Muscle of arm (tissue), 14 donors: ENCODE results near the gene SLC35A4. TPM values are rescaled to one million over a fixed set of nuclear protein-coding genes. Genes with fewer than 3 reads are reported as not detected.

Experiments
- DNase-seq: peaks from one replicate; pipeline ENCODE4 v3.0.0-alpha.2; 2013
- long read RNA-seq, 11 donors: transcript quantifications; one replicate each; lab custom pipeline, GENCODE V29; 2026
- polyA plus RNA-seq, 12 donors: library from polyadenylated mRNA; unstranded; fragments of 120-200 nt; gene quantifications; one replicate each; pipeline ENCODE4 v1.2.1, GENCODE V29; 2013; ENCODE audit not compliant: insufficient read length in 12 of 12

SLC35A4 gene, protein sequence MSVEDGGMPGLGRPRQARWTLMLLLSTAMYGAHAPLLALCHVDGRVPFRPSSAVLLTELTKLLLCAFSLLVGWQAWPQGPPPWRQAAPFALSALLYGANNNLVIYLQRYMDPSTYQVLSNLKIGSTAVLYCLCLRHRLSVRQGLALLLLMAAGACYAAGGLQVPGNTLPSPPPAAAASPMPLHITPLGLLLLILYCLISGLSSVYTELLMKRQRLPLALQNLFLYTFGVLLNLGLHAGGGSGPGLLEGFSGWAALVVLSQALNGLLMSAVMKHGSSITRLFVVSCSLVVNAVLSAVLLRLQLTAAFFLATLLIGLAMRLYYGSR
- 10 to 100 TPM in 11 of 12 donors, not detected in 1; 35.4 to 65.9 (median 56.3) TPM for polyA plus RNA-seq
- long read RNA-seq, donor 1, transcript SLC35A4-201 (3 exons, 3,041 nt) = major isoform, 22 of 26 reads
- long read RNA-seq, donor 1, partial matches to known transcripts = 0 of 26 reads
- long read RNA-seq, donor 1, other reads (novel, unspliced or antisense) = 0 of 26 reads
- long read RNA-seq, donor 2, transcript SLC35A4-201 (3 exons, 3,041 nt) = major isoform, 21 of 24 reads
- long read RNA-seq, donor 2, partial matches to known transcripts = 0 of 24 reads
- long read RNA-seq, donor 2, other reads (novel, unspliced or antisense) = 0 of 24 reads
- long read RNA-seq, donor 3, transcript SLC35A4-201 (3 exons, 3,041 nt) = major isoform, 9 of 31 reads
- long read RNA-seq, donor 3, partial matches to known transcripts = 19 of 31 reads
- long read RNA-seq, donor 3, other reads (novel, unspliced or antisense) = 0 of 31 reads
- long read RNA-seq, donor 4, transcript SLC35A4-201 (3 exons, 3,041 nt) = major isoform, 6 of 28 reads
- long read RNA-seq, donor 4, partial matches to known transcripts = 20 of 28 reads
- long read RNA-seq, donor 4, other reads (novel, unspliced or antisense) = 0 of 28 reads
- long read RNA-seq, donor 5, transcript SLC35A4-201 (3 exons, 3,041 nt) = major isoform, 26 of 34 reads
- long read RNA-seq, donor 5, partial matches to known transcripts = 7 of 34 reads
- long read RNA-seq, donor 5, other reads (novel, unspliced or antisense) = 0 of 34 reads
- long read RNA-seq, donor 6, transcript SLC35A4-201 (3 exons, 3,041 nt) = major isoform, 9 of 11 reads
- long read RNA-seq, donor 6, partial matches to known transcripts = 0 of 11 reads
- long read RNA-seq, donor 6, other reads (novel, unspliced or antisense) = 0 of 11 reads
- long read RNA-seq, donor 7, transcript SLC35A4-201 (3 exons, 3,041 nt) = major isoform, 9 of 11 reads
- long read RNA-seq, donor 7, partial matches to known transcripts = 0 of 11 reads
- long read RNA-seq, donor 7, other reads (novel, unspliced or antisense) = 0 of 11 reads
- long read RNA-seq, donor 8, transcript SLC35A4-201 (3 exons, 3,041 nt) = major isoform, 20 of 22 reads
- long read RNA-seq, donor 8, partial matches to known transcripts = 0 of 22 reads
- long read RNA-seq, donor 8, other reads (novel, unspliced or antisense) = 0 of 22 reads
- long read RNA-seq, donor 9, transcript SLC35A4-201 (3 exons, 3,041 nt) = major isoform, 20 of 21 reads
- long read RNA-seq, donor 9, partial matches to known transcripts = 0 of 21 reads
- long read RNA-seq, donor 9, other reads (novel, unspliced or antisense) = 0 of 21 reads
- long read RNA-seq, donor 10, transcript SLC35A4-201 (3 exons, 3,041 nt) = major isoform, 20 of 21 reads
- long read RNA-seq, donor 10, partial matches to known transcripts = 0 of 21 reads
- long read RNA-seq, donor 10, other reads (novel, unspliced or antisense) = 0 of 21 reads
- long read RNA-seq, donor 11, transcript SLC35A4-201 (3 exons, 3,041 nt) = major isoform, 32 of 33 reads
- long read RNA-seq, donor 11, partial matches to known transcripts = 0 of 33 reads
- long read RNA-seq, donor 11, other reads (novel, unspliced or antisense) = 0 of 33 reads

DNA sequence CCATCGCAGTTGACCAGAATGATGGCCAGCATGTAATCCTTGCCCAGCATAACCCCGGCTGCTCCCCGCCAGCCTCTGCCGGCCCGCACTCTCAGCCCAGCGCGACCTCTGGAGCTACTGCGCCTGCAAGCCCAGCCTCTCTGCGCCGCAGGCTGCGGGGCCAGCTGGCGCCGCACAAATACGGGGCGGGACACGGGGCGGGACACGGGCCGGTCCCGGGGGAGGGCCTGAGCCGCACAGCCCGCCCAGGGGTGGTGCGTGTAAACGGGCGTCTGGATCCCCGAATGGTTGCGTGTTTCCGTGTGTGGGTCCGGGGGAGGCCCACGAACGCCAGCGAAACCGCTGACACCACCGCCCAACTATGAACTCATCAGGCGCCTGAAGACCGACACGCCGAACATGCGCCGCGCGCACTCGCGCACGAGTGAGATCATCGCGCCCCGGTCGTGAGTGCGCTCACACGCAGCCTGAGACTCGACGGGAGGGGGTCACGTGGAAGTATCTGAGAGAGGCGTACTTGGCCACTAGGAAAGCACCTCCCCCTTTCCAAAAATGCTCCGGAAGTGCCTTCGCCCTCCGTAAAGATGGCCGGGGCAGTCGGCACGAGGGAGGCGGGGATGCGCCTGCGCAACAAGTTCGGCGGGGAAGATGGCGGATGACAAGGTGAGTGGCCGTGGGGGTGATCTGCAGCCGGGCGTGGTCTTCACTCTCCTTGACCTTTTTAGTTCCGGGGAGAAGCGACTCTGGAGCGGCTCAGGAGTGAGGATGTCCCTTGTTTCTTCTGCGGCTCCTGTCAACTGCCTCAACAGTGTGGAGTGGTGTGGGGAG lies at the start of gene SLC35A4, which contains the start of gene APBB3:
Gene SLC35A4 (plus strand): TSS at position 633 of the 828 bp plus-strand sequence. CDS start 2,342 bp downstream, outside the sequence.
Gene APBB3 (minus strand): TSS at position 403 of the 828 bp plus-strand sequence. CDS start 353 bp downstream, at position 50.
- peak; percentile 98 for DNase-seq

DNA sequence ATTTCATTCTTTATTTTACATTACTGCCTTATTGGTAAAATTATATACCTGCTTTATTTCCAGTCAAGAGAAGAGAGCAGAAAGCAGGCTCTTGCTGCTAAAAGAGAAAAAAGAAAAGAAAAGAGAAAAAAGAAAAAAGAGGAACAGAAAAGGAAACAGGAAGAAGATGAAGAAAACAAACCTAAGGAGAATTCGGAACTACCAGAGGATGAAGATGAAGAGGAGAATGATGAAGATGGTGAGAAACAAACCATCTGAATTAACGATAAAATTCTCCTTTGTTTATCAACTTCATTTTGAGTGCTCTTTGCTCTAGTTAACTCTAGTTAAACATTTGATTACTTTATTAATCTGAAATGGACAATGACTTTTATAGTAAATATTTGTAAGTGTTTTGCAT lies 40.6 kb upstream of the SLC35A4 start:
- DNase-seq = no peak

DNA sequence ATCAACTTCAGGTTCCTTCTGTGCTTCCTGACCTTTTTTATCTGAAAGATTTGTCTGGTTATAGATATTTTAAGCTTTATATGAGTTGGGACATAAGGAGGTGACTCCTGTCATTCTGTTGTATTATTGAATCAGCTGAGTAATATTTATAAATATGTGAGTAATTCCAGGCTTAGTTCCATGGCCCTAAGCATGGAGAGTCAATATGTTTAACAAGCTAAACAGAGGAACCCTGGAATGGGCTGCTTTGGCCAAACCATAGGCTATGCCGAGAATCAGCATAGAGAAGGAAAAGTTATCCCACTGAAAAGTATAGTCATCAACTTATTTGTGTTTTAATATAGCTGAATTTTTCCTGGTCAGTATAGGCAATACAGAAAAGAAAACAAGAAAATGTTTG lies 24.4 kb upstream of the SLC35A4 start:
- no peak for DNase-seq

DNA sequence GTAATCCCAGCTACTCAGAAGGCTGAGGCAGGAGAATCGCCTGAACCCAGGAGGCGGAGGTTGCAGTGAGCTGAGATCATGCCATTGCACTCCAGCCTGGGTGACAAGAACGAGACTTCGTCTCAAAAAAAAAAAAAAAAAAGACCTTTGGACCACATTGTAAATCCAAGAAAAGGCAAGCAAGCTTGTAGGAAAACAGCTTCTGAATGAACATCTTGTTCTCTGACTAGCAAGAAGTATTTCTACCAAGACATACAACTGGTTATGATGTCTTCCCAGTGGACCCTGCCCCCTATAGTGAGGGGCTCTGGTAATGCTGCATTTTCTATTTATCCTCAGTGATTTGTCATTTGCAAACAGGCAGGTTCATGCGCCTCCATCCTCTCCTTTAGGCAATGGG lies 21.7 kb upstream of the SLC35A4 start:
- no peak for DNase-seq

DNA sequence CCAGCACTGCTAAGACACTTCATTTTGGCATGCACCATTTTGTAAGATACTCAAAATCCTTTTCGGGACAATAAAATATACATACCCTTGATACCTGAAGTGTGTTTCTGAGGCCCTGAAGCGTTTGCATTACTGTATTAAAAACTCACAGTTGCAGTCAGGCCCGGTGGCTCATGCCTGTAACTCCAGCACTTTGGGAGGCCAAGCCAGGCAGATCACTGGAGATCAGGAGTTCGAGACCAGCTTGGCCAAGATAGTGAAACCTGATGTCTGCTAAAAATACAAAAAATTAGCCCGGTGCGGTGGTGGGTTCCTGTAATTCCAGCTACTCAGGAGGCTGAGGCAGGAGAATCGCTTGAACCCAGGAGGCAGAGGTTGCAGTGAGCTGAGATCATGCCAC lies 19.6 kb upstream of the SLC35A4 start:
- DNase-seq = no peak

DNA sequence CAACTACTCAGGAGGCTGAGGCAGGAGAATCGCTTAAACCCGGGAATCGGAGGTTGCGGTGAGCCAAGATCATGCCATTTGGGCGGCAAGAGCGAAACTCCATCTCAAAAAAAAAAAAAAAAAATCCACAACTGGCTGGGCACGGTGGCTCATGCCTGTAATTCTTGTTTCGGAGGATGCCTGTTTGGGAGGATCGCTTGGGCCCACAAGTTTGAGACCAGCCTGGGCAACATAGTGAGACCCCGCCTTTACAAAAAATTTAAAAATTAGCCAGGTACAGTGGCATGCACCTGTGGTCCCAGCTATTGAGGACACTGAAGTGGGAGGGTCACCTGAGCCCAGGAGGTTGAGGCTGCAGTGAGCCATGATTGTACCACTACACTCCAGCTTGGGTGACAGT lies 19.0 kb upstream of the SLC35A4 start:
- DNase-seq = no peak

DNA sequence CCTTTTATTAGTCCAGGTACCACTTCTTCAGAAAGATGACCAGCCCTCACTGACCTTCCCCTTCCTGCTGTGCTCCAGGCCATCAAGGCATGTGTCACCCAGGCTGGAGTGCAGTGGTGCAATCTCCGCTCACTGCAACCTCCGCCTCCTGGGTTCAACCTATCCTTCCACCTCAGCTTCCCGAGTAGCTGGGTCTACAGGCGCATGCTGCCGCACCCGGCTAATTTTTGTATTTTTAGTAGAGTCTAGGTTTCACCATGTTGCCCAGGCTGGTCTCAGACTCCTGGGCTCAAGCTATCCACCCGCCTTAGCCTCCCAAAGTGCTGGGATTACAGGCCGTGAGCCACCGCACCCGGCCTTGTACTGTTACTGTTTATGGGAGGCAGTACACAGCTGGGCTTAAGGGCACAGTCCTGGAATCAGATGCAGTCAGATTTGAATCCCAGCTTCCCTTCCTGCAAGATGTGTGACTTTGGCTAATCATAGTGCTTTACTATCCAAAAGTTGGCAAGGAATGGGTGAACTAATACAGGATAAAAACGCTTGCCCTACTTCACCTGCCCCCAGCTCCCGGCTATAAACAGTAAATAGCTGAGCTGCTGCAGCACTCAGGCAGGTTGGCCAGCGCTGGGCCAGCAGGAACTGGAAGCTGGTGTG lies 17.6 kb upstream of the SLC35A4 start:
- no peak for DNase-seq

DNA sequence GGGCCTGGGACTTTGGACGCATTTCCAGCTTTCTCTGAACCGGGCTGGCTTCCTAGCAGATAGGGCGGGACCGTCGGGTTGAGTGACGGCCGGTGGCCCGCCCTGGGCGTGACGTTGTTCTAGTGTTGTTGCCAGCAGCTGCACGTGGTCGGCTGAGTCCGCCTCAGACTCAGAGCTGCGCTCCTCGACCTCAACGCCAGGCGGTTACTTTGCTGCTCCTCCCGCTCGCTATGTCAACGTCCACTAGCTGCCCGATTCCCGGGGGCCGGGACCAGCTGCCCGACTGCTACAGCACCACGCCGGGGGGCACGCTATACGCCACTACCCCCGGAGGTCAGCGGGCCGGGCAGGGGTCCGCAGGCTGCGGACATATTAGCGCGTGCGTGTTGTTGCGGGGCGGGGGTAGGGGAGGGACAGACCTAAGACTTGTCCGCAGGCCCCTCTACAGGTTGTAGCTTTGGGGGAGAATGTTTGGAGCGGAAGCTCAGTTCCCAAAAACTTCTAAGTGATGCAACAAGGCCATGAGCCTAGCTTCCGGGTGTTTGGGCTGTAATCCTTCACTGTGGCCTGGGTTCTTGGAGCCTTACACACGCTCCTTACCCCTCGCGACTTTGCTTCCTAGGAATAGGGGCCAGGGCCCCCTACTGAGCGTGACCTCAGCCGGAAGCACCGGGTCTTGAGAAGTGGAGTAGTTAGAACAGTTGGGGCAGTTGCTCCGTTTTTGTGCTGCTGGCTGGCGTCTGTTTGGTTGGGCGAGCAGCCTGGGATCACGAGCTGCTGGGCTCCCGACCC lies 16.9 kb upstream of the SLC35A4 start, which contains the start of gene EIF4EBP3:
Gene EIF4EBP3 (plus strand): TSS at position 155 of the 792 bp plus-strand sequence. CDS start 76 bp downstream, at position 231.
- peak; percentile 99 for DNase-seq

DNA sequence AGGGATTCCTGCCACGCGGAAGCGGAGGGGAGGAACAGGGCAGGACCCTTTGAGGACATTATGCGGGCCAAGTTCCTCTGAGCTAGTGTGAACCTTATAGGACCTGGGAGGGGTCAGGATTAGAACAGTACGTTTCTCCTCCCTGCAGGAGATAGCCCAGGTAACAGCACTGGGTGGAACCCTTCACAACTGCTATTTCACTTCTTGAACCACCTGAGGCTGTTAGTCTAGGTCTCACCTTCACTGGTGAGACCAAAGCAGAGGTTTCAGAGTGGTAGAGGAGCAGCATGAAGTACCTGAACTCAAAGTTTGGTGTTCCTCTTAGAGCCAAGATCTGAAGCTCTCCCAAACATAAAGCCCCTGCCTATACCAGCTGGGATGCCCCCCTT lies 16.3 kb upstream of the SLC35A4 start:
- DNase-seq = no peak

DNA sequence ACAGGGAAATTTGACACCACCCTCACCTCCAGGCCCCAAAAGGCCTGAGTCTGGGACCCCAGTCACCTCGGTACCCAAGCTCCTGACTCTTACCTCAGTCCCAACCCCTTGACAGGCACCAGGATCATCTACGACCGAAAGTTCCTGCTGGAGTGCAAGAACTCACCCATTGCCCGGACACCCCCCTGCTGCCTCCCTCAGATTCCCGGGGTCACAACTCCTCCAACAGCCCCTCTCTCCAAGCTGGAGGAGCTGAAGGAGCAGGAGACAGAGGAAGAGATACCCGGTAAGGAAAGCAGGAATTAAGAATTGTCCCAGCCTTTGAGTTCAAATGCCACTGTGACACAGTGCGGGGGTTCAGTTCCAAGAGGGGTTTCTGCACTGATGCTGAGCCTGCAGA lies 15.8 kb upstream of the SLC35A4 start:
- no peak for DNase-seq

DNA sequence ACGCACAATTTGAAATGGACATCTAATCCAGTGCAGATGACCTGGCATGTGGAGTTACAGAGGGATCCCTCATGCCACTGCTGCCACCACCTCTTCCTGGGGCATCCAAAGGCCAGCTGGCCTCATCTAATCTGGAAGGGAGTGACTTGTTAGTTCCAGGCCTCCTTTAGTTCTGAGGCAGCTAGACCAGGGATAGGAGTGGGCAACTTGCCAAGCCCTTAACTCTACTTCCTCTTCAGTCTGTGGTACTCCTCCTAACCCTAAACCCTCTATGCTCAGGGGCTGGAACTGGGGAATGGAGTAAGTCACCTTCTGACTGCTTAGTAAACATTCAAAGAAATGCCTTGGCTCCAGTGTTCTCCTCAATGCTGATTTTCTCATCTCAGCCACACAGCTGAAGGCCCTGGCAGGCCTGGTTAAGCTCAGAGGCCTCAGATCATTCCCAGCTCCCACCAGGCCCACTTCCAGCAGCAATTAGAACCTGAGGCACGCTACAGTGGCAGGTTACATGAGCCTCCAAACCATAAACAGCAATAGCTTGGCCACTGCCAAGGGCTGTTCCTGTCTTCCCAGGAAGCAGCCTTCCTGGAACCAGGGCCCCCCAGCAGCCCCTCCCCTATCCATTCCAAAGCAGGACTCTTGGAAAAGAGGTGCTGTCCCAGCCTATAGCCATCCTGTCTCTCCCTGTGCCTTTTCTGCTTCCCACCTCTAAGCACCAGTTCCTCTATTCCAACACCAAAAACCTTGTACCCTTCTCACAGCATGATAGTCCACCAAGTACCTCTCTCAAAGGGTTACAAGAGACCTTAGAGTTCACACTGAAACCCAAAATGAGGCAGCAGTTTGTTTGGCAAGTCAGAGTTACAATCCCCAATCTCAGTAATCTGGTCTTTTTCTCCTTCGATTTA lies 15.1 kb upstream of the SLC35A4 start:
- peak; percentile 38 for DNase-seq

DNA sequence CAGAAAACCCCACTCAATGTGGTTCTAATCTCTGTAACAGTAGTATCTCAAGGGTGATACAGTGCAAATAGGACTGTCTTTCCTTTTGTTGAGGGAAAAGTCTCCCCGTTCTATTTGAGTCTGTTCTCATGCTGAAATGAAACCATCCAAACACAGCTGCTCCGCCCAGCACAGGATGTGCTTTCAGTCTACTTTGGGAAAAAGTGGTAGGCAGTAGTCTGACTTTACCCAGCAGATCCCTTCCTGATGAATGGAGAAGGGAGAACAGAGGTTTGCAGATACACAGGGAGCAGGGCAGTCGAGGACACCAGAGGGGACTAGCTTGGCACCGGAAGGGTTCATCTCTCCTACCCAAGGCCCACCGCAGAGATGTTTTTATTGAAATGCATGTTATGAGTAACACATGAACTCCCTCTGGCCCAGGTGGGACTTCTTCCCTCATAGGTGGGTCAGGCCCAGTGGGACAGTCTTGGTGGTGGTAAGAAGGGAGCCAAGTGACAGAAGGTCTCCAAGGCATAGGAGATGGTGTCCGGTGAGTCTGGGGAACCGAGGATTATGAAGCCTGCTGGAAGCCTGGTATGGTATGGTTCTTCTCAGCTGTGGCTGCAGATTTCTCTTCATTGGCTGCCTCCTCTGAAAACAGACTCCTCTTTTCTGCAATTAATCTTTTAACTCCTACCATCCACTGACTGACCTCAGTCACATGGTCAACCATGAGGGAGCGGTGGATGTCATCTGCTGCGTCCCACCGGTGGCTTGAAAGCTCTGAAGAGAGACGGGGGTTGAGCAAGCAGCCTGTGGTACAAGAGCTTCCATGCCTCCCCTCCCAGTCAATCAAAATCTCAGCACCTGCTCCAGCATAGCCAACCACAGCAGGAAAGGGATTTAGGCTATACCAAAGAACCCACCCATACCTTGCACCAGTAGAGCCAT lies 14.2 kb upstream of the SLC35A4 start:
- DNase-seq = no peak

DNA sequence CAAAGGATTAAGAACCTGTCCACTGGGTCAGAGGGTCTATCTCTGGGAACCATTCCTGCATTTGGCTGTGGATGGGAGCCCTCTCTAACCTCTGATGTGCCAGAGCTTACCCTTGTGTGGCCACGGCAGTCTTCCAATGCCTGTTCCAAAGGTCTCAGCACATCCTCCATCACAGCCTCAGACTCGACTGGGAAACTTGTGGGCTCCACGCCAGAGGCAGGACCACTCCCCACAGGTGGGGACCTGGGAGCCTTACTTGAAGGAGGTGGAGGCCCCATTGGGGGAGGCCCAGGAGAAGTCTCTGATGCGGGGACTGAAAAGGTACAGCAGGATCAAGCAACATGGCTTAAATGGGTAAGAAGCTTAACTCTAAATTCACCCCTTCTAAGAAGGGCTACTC lies 12.8 kb upstream of the SLC35A4 start:
- no peak for DNase-seq

DNA sequence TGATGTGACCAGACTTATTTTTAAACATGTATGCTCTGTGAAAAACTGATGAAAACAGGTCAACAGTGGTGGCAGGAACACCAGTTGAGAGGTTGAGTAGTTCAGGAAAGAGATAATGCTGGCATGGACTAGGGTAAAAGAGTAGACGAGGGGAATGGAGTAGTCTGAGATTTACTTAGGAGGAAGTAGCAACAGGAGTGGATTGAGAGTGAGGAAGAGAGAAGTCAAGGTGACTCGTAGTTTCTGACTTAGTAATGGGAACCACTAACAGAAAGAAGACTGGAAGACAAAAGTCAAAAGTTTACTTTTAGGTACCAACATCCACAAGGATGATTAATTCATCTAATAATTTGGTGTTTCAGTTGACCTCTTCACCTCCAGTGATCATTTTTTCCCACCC lies 11.0 kb upstream of the SLC35A4 start:
- no peak for DNase-seq

DNA sequence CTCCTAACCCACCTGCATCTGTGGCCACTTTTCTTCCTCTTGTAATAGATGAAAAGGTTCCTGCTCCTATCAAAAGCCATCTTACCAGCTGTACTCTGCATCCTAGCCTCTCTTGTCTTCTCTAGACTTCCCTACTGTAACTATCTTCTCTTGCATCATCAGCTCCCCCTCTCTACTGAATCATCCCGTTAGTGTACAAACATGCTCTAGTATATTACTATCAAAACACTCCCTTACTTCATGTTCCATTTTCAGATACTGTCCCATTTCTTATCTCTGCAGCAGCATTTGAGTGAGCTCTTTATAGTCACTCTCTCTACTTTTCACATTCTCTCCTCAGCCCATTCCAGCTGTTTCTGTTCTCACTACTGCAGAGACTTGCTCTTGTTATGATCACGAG lies 10.2 kb upstream of the SLC35A4 start:
- no peak for DNase-seq
